Measurements from ENCODE around the gene DLGAP1.

The DLGAP1 gene

GRCh38 chr18:3932276-3932675, 522.8 kb downstream of the DLGAP1 start:
- no peak for DNase-seq (ENCODE audit: low spot score)

- no peak for DNase-seq (ENCODE audit: low spot score)
Observed at GRCh38 chr18:3931542-3932112, 523.5 kb downstream of the DLGAP1 start.

- no peak for DNase-seq (ENCODE audit: low spot score)
Observed at GRCh38 chr18:3931013-3931315, 524.1 kb downstream of the DLGAP1 start.

GRCh38 chr18:3930126-3931012, 524.7 kb downstream of the DLGAP1 start:
- no peak for DNase-seq (ENCODE audit: low spot score)

GRCh38 chr18:3924455-3924854, 530.7 kb downstream of the DLGAP1 start:
- DNase-seq (ENCODE audit: low spot score), result no peak

GRCh38 chr18:3923750-3924149, 531.4 kb downstream of the DLGAP1 start:
- no peak for DNase-seq (ENCODE audit: low spot score)

GRCh38 chr18:3921826-3922225, 533.3 kb downstream of the DLGAP1 start:
- no peak for DNase-seq (ENCODE audit: low spot score)

GRCh38 chr18:3920832-3921231, 534.3 kb downstream of the DLGAP1 start:
- DNase-seq (ENCODE audit: low spot score), result no peak

GRCh38 chr18:3919396-3920061, 535.6 kb downstream of the DLGAP1 start:
- DNase-seq (ENCODE audit: low spot score), result no peak

- no peak for DNase-seq (ENCODE audit: low spot score)
Observed at GRCh38 chr18:3916082-3916481, 539.0 kb downstream of the DLGAP1 start.

GRCh38 chr18:3914833-3915610, 540.1 kb downstream of the DLGAP1 start:
- DNase-seq (ENCODE audit: low spot score), result no peak

GRCh38 chr18:3914109-3914508, 541.0 kb downstream of the DLGAP1 start:
- no peak for DNase-seq (ENCODE audit: low spot score)

- no peak for DNase-seq (ENCODE audit: low spot score)
Observed at GRCh38 chr18:3912705-3913104, 542.4 kb downstream of the DLGAP1 start.

GRCh38 chr18:3911413-3911812, 543.7 kb downstream of the DLGAP1 start:
- no peak for DNase-seq (ENCODE audit: low spot score)

- DNase-seq (ENCODE audit: low spot score), result no peak
Observed at GRCh38 chr18:3910512-3910911, 544.6 kb downstream of the DLGAP1 start.

- no peak for DNase-seq (ENCODE audit: low spot score)
Observed at GRCh38 chr18:3907955-3908354, 547.2 kb downstream of the DLGAP1 start.

- no peak for DNase-seq (ENCODE audit: low spot score)
Observed at GRCh38 chr18:3906116-3906750, 548.9 kb downstream of the DLGAP1 start.

GRCh38 chr18:3903337-3903736, 551.8 kb downstream of the DLGAP1 start:
- DNase-seq (ENCODE audit: low spot score), result no peak

- DNase-seq (ENCODE audit: low spot score), result no peak
Observed at GRCh38 chr18:3902676-3903075, 552.4 kb downstream of the DLGAP1 start.

- DNase-seq (ENCODE audit: low spot score), result no peak
Observed at GRCh38 chr18:3901811-3902210, 553.3 kb downstream of the DLGAP1 start.

- no peak for DNase-seq (ENCODE audit: low spot score)
Observed at GRCh38 chr18:3901042-3901441, 554.1 kb downstream of the DLGAP1 start.

GRCh38 chr18:3900327-3900726, 554.8 kb downstream of the DLGAP1 start:
- DNase-seq (ENCODE audit: low spot score), result no peak

Measured in HuH-7 (cell line).